Measurements from ENCODE around the gene ACVR1. TPM values are rescaled to one million over a fixed set of nuclear protein-coding genes. Genes with fewer than 3 reads are reported as not detected.

Gene ACVR1
- polyA plus RNA-seq, 1 experiment = 50.6 TPM

DNA sequence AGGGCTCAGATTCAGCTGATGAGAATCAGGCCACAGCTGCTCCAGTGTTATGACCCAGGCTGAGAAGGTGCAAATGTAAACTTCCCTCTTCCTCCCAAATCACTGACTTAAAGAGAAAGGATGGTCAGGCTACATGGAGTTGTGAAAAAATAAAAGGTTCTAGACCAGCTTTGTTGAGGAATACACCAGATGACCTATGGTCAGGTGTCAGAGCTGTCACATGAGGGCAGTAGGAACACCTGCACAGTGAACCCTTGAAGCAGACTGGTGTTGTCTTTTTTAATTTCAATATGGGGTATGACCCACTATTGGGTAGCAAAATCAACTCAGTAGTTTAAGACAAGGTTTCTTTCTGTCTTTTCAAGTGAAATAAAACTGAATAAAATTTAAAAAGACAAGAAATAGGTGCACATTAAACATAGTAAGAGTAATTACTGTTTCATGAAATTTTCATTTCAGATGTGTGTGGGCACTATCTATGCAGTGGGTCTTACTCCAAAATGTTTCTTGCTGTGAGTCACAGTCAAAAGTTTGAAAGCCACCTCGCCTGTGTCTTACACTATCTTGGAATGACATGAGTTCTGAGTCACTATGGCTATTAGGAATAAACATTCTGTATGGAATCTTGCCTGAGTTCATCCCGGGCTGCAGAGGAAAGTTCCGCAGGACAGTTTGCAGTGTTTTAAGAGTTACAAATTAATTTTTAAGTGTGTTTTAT, 83.6 kb downstream of the ACVR1 start:
- no peaks in the 10 kb centered on the region for H3K9me3 ChIP-seq (ENCODE audit: control insufficient read depth, insufficient read depth, low read length)
- H3K27ac ChIP-seq (ENCODE audit: low read depth, low read length) = peak overlapping the region; percentile 49
- POLR2A ChIA-PET = interaction anchor here (0.8 kb wide), 1 partner anchor 63 kb away, joined by 3 read pairs; no protein-coding TSS in a partner anchor
- H3K27me3 ChIP-seq (ENCODE audit: control insufficient read depth, insufficient read depth, low read length) = no peaks in the 10 kb centered on the region
- peak; percentile 44 for DNase-seq (ENCODE audit: low read depth, low spot score)
- TF ChIP-seq, protein P1, sequence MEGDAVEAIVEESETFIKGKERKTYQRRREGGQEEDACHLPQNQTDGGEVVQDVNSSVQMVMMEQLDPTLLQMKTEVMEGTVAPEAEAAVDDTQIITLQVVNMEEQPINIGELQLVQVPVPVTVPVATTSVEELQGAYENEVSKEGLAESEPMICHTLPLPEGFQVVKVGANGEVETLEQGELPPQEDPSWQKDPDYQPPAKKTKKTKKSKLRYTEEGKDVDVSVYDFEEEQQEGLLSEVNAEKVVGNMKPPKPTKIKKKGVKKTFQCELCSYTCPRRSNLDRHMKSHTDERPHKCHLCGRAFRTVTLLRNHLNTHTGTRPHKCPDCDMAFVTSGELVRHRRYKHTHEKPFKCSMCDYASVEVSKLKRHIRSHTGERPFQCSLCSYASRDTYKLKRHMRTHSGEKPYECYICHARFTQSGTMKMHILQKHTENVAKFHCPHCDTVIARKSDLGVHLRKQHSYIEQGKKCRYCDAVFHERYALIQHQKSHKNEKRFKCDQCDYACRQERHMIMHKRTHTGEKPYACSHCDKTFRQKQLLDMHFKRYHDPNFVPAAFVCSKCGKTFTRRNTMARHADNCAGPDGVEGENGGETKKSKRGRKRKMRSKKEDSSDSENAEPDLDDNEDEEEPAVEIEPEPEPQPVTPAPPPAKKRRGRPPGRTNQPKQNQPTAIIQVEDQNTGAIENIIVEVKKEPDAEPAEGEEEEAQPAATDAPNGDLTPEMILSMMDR (IDR thresholded peaks at IDR 0.05; ENCODE audit: low read depth, low read length) = no peak
- H3K4me3 ChIP-seq (ENCODE audit: low read depth, low read length) = no peak overlapping the region
- CTCF ChIA-PET = interaction anchor here (1.0 to 2.4 kb wide), 9 partner anchors 10 to 219 kb away, joined by 3 to 9 read pairs (median 3); no protein-coding TSS in a partner anchor

DNA sequence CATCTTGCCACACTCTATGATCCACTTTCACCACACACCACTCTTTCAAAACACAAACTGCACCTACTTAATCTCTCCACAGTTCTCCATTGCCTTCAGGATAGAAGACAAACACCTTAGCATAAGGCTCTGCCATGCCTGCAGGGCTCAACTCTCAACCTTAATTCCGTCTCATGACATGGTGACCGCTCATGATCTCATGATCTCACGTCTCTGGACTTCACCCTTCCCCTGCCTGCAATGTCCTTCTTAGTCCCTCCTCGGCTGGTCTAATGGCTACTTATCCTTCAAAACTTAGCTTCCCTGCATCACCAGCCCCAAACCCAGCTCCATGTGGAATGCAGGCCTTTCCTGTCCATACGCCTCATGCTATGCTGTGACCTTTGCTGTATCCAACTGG, 85.3 kb downstream of the ACVR1 start:
- Histone ChIP-seq H3K4me3 (ENCODE audit: low read depth, low read length) (no peak overlapping the region), H3K27me3 (ENCODE audit: control insufficient read depth, insufficient read depth, low read length) (no peaks in the 10 kb centered on the region), H3K27ac (ENCODE audit: low read depth, low read length) (no peak overlapping the region), H3K9me3 (ENCODE audit: control insufficient read depth, insufficient read depth, low read length) (no peaks in the 10 kb centered on the region)
- ChIA-PET POLR2A (interaction anchor here (0.5 kb wide), 1 partner anchor 73 kb away, joined by 3 read pairs; no protein-coding TSS in a partner anchor), CTCF (interaction anchor here (0.5 to 0.8 kb wide), 2 partner anchors 15 to 203 kb away, joined by 3 to 4 read pairs; no protein-coding TSS in a partner anchor)
- DNase-seq (ENCODE audit: low read depth, low spot score) = no peak
- TF ChIP-seq, protein P1 (IDR thresholded peaks at IDR 0.05; ENCODE audit: low read depth, low read length) = no peak

DNA sequence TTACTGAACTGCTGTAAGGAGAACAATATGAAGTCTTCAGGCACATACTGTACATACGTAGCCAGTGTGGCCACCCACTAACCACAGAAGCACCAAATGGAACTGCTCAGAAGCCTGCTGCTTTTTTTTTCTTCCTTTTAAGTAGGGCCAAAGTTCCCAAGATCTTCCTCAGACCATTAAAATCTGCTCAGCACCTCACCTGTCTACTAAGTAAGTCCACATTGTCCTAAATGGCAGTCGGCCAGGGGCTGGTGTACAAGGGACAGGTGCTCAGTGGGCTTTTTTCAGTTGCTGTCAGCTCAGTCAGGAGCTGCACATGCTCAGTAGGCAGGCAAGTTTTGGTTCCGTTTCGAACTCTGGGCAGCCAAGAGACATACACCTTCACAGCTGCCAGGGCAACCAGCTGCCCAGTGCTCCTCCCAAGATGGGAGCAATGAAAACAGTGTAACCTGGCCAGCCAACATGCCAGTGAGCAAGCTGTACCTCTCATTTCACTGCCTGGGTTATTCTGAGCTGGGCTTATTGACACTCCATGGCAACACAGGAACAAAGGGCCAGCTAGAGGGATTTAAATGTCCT, 86.1 kb downstream of the ACVR1 start:
- ChIA-PET CTCF (interaction anchor here (0.8 to 2.5 kb wide), 2 partner anchors 14 to 234 kb away, joined by 3 to 6 read pairs; no protein-coding TSS in a partner anchor), POLR2A (no interaction called here)
- H3K27ac ChIP-seq (ENCODE audit: low read depth, low read length) = no peak overlapping the region

DNA sequence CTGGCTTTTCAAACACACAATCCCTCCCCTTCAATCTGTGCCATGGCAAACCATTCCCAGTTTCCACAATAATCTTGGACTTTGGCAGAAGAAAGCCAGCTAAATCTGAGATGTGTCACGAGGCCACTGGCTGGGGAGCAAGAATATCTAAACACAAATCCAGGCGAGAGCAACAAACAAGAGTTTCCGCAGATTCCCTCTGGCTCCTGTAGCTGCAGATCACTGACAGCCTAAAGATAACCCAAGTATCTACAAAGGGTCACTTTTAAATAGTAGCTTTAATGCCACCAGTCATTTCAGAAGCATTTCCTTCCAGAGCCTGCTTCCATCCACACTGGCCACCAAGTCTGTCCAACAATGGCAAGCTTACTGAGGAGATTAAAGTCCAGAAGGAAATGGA, 86.9 kb downstream of the ACVR1 start:
- DNase-seq (ENCODE audit: low read depth, low spot score) = no peak
- H3K4me3 ChIP-seq (ENCODE audit: low read depth, low read length) = no peak overlapping the region
- ChIA-PET CTCF (interaction anchor here (2.5 kb wide), 1 partner anchor 235 kb away, joined by 6 read pairs; no protein-coding TSS in a partner anchor), POLR2A (no interaction called here)
- no peak overlapping the region for H3K27ac ChIP-seq (ENCODE audit: low read depth, low read length)
- no peaks in the 10 kb centered on the region for H3K27me3 ChIP-seq (ENCODE audit: control insufficient read depth, insufficient read depth, low read length)
- H3K9me3 ChIP-seq (ENCODE audit: control insufficient read depth, insufficient read depth, low read length) = no peaks in the 10 kb centered on the region
- TF ChIP-seq, protein P1 (IDR thresholded peaks at IDR 0.05; ENCODE audit: low read depth, low read length) = no peak

More for the DNA sequence above, 86.1 kb downstream of the ACVR1 start:
- DNase-seq (ENCODE audit: low read depth, low spot score) = no peak
- Histone ChIP-seq H3K27me3 (ENCODE audit: control insufficient read depth, insufficient read depth, low read length) (no peaks in the 10 kb centered on the region), H3K9me3 (ENCODE audit: control insufficient read depth, insufficient read depth, low read length) (no peaks in the 10 kb centered on the region), H3K4me3 (ENCODE audit: low read depth, low read length) (no peak overlapping the region)
- TF ChIP-seq, protein P1 (IDR thresholded peaks at IDR 0.05; ENCODE audit: low read depth, low read length) = no peak

DNA sequence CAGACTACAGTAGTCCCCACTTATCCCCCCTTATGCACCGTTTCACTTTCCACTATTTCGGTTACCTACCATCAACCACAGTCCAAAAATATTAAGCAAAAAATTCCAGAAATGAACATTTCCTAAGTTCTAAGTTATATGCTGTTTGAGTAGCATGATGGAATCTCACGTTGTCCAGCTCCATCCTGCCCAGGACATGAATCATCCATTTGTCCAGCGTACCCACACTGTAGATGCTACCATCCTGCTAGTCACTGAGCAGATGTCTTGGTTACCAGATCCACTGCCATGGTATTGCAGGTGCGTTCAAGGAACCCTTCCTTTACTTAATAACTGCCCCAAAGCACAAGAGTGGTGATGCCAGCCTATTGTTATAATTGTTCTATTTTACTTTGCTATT, 87.9 kb downstream of the ACVR1 start:
- POLR2A ChIA-PET = no interaction called here
- H3K27ac ChIP-seq (ENCODE audit: low read depth, low read length) = no peak overlapping the region
- DNase-seq (ENCODE audit: low read depth, low spot score) = no peak
- no peak overlapping the region for H3K4me3 ChIP-seq (ENCODE audit: low read depth, low read length)
- CTCF ChIA-PET = interaction anchor here (2.5 kb wide), 1 partner anchor 236 kb away, joined by 6 read pairs; no protein-coding TSS in a partner anchor
- H3K9me3 ChIP-seq (ENCODE audit: control insufficient read depth, insufficient read depth, low read length) = no peaks in the 10 kb centered on the region
- TF ChIP-seq, protein P1 (IDR thresholded peaks at IDR 0.05; ENCODE audit: low read depth, low read length) = no peak
- H3K27me3 ChIP-seq (ENCODE audit: control insufficient read depth, insufficient read depth, low read length) = no peaks in the 10 kb centered on the region

Measured in AG04450 (cell line).